ENCODE results near the gene C1orf35. TPM values are rescaled to one million over a fixed set of nuclear protein-coding genes. Genes with fewer than 3 reads are reported as not detected.
A peak's percentile ranks its signal among the peaks of the same experiment; 100 is the strongest.

The C1orf35 gene
- total and polyA plus RNA-seq, 9 of the 15 experiments (the other 6 are each of a cell fraction or from before 2014, with no cell fraction given) = 3.2 to 48.7 (median 12.5) TPM

GRCh38 chr1:228102791-228103620 is at the start of gene C1orf35 (continued):
- TF ChIP-seq TEAD1 (CRISPR knock-in tag; IDR thresholded peaks at IDR 0.05) (peak in 1 of 2 experiments; percentile 96; a peak in 2 of 4 replicates), NCOA2 (IDR thresholded peaks at IDR 0.05; ENCODE audit: partially characterized antibody in 2 of 2) (no peak), PHTF2 (CRISPR knock-in tag; IDR thresholded peaks at IDR 0.05) (no peak), REST (IDR thresholded peaks at IDR 0.05; ENCODE audit: borderline replicate concordance) (no peak), REST (CRISPR knock-in tag; IDR thresholded peaks at IDR 0.05; ENCODE audit: low read depth) (peak; percentile 58; the same call in 1 of the 2 replicates), HLTF (IDR thresholded peaks at IDR 0.05) (peak; percentile 71; the same call in 1 of the 2 replicates), DIDO1 (tag; IDR thresholded peaks at IDR 0.05; ENCODE audit: low read depth) (peak; percentile 88; the same call in 1 of the 2 replicates), ZNF232 (CRISPR knock-in tag; IDR thresholded peaks at IDR 0.05) (peak; percentile 41; the same call in 1 of the 2 replicates), ETV5 (CRISPR knock-in tag; IDR thresholded peaks at IDR 0.05; ENCODE audit: low read depth) (peak; percentile 76), RBFOX2 (IDR thresholded peaks at IDR 0.05; ENCODE audit: low read depth, low read length) (peak; percentile 86), SETDB1 (IDR thresholded peaks at IDR 0.05; ENCODE audit: low read length) (peak; percentile 80), LARP7 (IDR thresholded peaks at IDR 0.05) (no peak), USF1 (CRISPR knock-in tag; IDR thresholded peaks at IDR 0.05) (peak; percentile 43; the same call in 1 of the 2 replicates), CCNT2 (IDR thresholded peaks at IDR 0.05; ENCODE audit: borderline replicate concordance, extremely low read depth, insufficient read length, low read depth, low read length) (peak; percentile 85), RBM39 (optimal IDR thresholded peaks at IDR 0.05; ENCODE audit: low read depth, low read length) (no peak), CEBPG (CRISPR knock-in tag; IDR thresholded peaks at IDR 0.05) (peak; percentile 23; the same call in 1 of the 2 replicates), CEBPG (tag; conservative IDR thresholded peaks at IDR 0.05 in 1 of 2, IDR thresholded peaks at IDR 0.05 in 1 of 2) (no peak), SMARCA4 (IDR thresholded peaks at IDR 0.05) (no peak), NCOA6 (IDR thresholded peaks at IDR 0.05) (peak; percentile 88)
